Anterior cingulate cortex (tissue), 58 donors: ENCODE results near the gene ELAVL1.
A peak's percentile ranks its signal among the peaks of the same experiment; 100 is the strongest.

Experiments
- DNase-seq, 58 donors: peaks; one replicate each; lab custom pipeline; 2025; lab: John Stamatoyannopoulos, UW

The ELAVL1 gene

DNA sequence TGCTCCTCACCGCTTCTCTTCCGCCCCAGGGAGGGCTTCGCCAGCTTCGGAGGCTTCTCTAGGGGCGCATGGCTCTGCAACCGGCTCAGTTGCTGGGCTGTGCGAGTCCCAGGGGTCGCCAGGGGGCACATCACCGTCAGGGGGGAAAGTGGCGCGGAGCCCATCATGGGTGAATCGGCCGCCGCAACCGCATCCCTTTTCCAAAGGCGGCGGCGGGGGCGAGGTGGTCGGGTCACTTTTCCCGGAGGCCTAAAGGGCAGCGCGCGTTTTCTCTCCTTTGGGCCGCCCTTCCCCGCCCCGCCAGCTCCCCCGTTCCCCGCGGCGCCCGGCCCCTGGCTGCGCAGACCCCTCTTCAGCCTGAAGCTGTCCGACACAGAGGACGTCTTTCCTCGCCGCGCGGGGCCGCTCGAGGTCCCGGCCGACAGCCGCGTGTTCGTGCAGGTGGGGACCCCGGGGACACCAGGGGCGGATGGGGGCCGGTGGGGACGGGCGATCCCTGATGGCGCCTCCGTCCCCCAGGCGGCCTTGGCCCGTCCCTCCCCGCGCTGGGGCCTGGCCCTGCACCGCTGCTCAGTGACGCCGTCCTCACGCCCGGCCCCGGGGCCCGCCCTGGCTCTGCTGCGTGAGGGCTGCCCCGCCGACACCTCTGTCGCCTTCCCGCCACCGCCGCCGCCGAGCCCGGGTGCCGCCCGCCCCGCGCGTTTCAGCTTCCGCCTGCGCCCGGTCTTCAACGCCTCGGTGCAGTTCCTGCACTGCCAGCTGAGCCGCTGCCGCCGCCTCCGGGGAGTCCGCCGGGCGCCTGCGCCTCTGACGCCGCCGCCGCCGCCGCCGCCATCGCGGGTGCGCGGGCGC is 89.1 kb downstream of the ELAVL1 start:
- peak in 12 of 58 donors; percentile 8 to 51 (median 30) for DNase-seq

DNA sequence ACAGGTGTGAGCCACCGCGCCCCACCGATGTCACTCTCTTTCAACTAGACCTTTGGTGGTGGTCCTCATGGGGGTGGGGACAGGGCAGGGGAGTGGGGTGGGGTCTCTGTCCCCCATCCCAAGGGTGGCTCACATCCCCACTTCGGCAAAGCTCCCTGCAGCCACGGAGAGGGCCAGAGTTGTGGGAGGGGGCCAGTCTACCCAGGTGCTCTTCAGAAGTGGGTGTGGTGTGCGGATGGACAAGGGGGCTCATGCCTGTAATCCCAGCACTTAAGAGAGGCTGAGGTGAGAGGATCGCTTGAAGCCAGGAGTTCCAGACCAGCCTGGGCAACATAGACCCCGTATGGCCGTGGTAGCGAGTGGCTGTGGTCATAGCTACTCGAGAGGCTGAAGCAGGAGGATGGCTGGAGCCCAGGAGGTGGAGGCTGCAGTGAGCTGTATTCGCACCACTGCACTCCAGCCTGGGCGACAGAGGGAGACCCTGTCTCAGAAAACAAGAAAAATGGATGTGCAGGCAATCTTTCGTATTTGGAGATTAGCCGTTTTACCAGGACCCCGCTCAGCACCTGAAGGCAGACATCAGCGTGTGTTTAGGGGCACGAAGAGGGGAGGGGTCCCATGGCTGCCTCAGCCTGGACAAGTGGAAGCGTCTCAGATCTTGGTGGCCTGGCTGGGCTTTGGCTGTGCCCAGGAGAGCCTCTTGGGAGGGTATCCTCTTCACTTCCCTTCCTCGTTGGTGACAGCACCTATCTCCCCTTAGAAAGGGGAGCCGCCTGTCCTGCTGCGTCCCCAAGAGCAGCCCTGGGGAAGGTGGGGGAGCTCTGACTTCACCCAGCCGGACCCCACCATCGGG is 90.0 kb downstream of the ELAVL1 start:
- no peak for DNase-seq

DNA sequence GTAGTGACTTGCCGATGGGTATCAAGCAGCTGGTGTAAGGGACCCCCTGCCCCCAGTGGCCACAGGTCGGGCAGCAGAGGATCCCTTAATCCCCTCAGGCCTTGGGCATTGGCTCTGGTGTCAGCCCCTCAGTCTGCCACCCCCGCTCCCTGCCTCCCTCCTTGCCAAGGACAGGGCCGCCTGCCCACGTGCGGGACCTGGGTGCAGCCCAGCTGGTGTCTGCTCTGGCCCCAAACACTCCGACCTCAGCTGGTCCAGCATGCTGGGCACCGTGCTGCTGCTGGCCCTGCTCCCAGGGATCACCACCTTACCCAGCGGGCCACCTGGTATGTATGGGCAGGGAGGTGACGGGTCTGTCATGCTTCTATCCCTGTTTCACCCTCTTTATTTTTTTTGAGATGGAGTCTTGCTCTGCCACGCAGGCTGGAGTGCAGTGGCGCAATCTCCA is 90.8 kb downstream of the ELAVL1 start, which contains the start of gene TGFBR3L:
Gene TGFBR3L, plus strand, starts transcription at position 233 of the 448 bp plus-strand sequence.
- DNase-seq, result no peak

DNA sequence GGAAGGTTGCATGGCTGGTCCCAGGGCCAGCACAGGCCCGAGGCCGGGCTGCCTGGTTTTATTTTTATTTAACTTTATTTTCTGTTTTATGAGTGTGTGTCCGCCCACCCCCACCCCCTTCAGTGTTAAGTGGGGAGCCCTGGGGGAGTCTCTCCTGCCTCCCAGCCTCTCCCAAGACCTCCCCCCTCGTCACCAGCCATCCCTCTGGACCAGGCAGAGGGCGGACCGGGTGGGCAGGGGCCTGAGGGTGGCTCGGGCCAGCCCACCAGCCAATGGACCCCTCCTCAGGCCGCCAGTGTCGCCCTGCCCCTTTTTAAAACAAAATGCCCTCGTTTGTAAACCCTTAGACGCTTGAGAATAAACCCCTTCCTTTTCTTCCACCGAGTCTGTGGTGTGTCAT is 91.3 kb downstream of the ELAVL1 start:
- no peak for DNase-seq

GRCh38 chr19:7913652-7914051 is 91.8 kb downstream of the ELAVL1 start:
- DNase-seq, result no peak

- DNase-seq, result no peak
Observed at GRCh38 chr19:7912697-7913564, 92.5 kb downstream of the ELAVL1 start.

DNA sequence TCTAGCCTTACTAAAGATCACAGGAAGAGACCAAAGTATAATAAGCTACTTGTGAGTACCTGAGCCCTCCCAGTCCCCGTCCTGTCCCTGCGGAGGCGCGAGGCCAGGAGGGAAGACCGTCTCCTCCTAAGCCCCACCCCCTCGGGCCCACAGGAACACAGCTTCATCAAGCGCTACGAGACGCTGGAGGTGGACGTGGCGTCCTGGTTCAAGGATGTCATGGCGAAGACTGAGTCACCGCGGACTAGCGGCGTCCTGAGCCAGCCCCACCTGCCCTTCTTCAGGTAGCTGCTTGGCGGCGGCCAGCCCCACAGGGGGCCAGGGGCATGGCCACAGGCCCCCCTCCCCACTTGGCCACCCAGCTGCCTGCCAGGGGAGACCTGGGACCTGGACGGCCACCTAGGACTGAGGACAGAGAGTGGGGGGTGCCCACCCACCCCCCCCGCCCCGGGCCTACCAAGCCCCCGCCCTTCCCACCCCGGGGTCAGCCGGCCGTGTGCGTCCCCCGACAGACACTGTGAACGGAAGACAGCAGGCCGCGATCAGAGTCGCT is 93.2 kb downstream of the ELAVL1 start:
- no peak for DNase-seq

- DNase-seq, result no peak
Observed at GRCh38 chr19:7911508-7912143, 93.8 kb downstream of the ELAVL1 start.

- DNase-seq, result no peak
Observed at GRCh38 chr19:7910321-7911161, 94.9 kb downstream of the ELAVL1 start.

GRCh38 chr19:7909471-7910067 is 95.9 kb downstream of the ELAVL1 start:
- no peak for DNase-seq

DNA sequence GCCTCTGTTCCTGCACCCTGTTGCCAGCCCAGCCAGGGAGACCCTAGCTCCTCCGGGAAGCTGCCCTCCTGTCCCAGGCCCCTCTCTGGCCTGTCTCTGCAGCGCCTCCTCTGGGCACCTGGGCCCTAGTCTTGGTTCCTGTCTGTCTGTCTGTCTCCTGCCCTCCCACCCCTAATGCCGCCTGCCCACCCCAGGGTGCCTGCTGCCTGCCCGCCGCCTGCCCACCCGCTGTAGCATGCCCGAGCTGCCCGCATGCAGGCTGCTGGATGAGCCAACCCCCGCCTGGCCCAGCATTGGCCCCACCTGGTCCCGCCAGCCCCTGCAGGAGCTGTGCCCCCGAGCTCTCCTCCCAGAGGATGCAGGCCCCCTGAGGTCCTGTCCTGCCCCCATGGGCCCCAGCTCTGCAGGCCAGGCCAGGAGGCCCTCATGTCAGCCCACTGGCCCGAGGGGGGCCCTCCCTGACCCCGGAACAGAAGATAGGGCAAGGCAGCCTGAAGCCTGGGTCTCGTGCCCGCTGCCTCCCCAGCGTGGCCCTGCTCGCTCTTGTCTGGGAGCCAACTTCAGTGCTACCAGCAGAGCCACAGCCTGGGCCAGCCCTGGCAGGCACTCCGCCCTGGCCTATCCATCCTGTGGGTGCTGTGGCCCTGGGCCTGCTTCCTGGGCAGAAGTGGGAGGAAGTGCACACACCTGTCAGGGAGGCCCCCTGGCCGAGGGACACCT is 96.5 kb downstream of the ELAVL1 start:
- no peak for DNase-seq
